ENCODE results near the gene B4GALT2. TPM values are rescaled to one million over a fixed set of nuclear protein-coding genes. Genes with fewer than 3 reads are reported as not detected.

Gene B4GALT2
- 80.1 and 89.9 TPM in 2 replicates for total RNA-seq

GRCh38 chr1:43978551-43979260 is at the start of gene B4GALT2:
B4GALT2 (plus strand) TSS chr1:43979210; CDS start chr1:43981161, 1,951 bp downstream.

GRCh38 chr1:43933386-43934100 is 45.5 kb upstream of the B4GALT2 start, which contains the start of gene ARTN:
ARTN (plus strand) TSS chr1:43933801; CDS start chr1:43935657, 1,856 bp downstream.

GRCh38 chr1:43946236-43947060 is 32.6 kb upstream of the B4GALT2 start, which contains the start of gene IPO13:
IPO13 (plus strand) TSS chr1:43946950; CDS start chr1:43947601, 651 bp downstream.

GRCh38 chr1:43969746-43970466 is 9.1 kb upstream of the B4GALT2 start, which contains the start of gene DPH2:
DPH2 (plus strand) TSS chr1:43970010; CDS start chr1:43970176, 166 bp downstream.

GRCh38 chr1:43974443-43975248 is 4.4 kb upstream of the B4GALT2 start, which contains the start of gene ATP6V0B:
ATP6V0B (plus strand) TSS chr1:43974960; CDS start chr1:43975041, 81 bp downstream.

GRCh38 chr1:43991476-43992231 is 12.6 kb downstream of the B4GALT2 start, which contains the start of gene CCDC24:
CCDC24 (plus strand) TSS chr1:43991599; CDS start chr1:43991879, 280 bp downstream.

GRCh38 chr1:44031252-44032169 is 52.5 kb downstream of the B4GALT2 start, which contains the start of gene SLC6A9:
SLC6A9 (minus strand) TSS chr1:44031462; CDS start chr1:44024277, 7,185 bp downstream.

Other genes starting within 250 kb of the B4GALT2 start
- gene ARTN, start 45.4 kb upstream of the B4GALT2 start, total RNA-seq: under 0.01 TPM in 2 replicates
- gene IPO13, start 32.3 kb upstream of the B4GALT2 start, total RNA-seq: 16.5 and 19.5 TPM in 2 replicates
- gene DPH2, start 9.2 kb upstream of the B4GALT2 start, total RNA-seq: 12.9 and 20.7 TPM in 2 replicates
- 70.5 and 84.3 TPM in 2 replicates for gene ATP6V0B, start 4.2 kb upstream of the B4GALT2 start, total RNA-seq
- gene CCDC24, start 12.4 kb downstream of the B4GALT2 start, total RNA-seq: 2.5 and 2.9 TPM in 2 replicates
- gene SLC6A9, start 52.3 kb downstream of the B4GALT2 start, total RNA-seq: 1.1 and 1.2 TPM in 2 replicates
- gene KLF17, start 139.6 kb downstream of the B4GALT2 start, total RNA-seq: 0.37 TPM in 1 of 2 replicates, not detected in the other
- gene KLF18, start 162.4 kb downstream of the B4GALT2 start, total RNA-seq: not detected in 2 replicates
- gene DMAP1, start 234.3 kb downstream of the B4GALT2 start, total RNA-seq: 14.7 and 15.4 TPM in 2 replicates

Measured in subcutaneous preadipocyte (primary cell).